Panc1 (cell line): ENCODE data around the gene MAP2K6. TPM values are rescaled to one million over a fixed set of nuclear protein-coding genes. Genes with fewer than 3 reads are reported as not detected.

ENCODE experiments used
- ATAC-seq: fragments of 200-7000 bp; cut with Tn5 transposase; 2 replicates; pipeline ENCODE4 v1.9.1; 2020; ENCODE audit warnings: mild to moderate bottlenecking, moderate library complexity
- BruUV-seq: library from RNA; stranded (reverse); fragments of 400-500 nt; replicated peaks from 2 replicates; lab custom pipeline; 2021; lab: Mats Ljungman, UMichigan
- CTCF ChIA-PET: fragments of 300-600 bp; sonication (Branson Sonifier 250); formaldehyde crosslinking; loops from one replicate; lab custom pipeline; 2022; ENCODE audit warnings: antibody characterized with exemption; lab: Charles Lee
- POLR2A ChIA-PET: fragments of 300-600 bp; sonication (Branson Sonifier 250); formaldehyde crosslinking; loops from one replicate; lab custom pipeline; 2022; ENCODE audit warnings: antibody characterized with exemption; lab: Charles Lee
- DNase-seq: peaks from one replicate; pipeline ENCODE4 v3.0.0-alpha.2; 2010; ENCODE audit warnings: low read depth, low spot score
- H3K27ac ChIP-seq: 2 replicates; pipeline ENCODE4 v1.5.1; 2011; ENCODE audit warnings: mild to moderate bottlenecking, low read length, inconsistent platforms
- H3K27me3 ChIP-seq: fragments of 200-500 bp; sonication (Bioruptor generic); 2 replicates; pipeline ENCODE4 v1.6.0; 2014; ENCODE audit warnings: low read length, inconsistent platforms; ENCODE audit not compliant: control insufficient read depth, insufficient read depth
- H3K36me3 ChIP-seq: fragments of 200-500 bp; sonication (Bioruptor generic); 2 replicates; pipeline ENCODE4 v1.5.1; 2014; ENCODE audit warnings: inconsistent platforms, mild to moderate bottlenecking, low read length, moderate library complexity; ENCODE audit not compliant: control insufficient read depth, insufficient read depth
- H3K4me1 ChIP-seq: 2 replicates; pipeline ENCODE4 v1.5.1; 2011; ENCODE audit warnings: inconsistent platforms, mild to moderate bottlenecking, low read length, moderate library complexity; ENCODE audit not compliant: control insufficient read depth, insufficient read depth
- H3K4me3 ChIP-seq, 2 experiments: 2 replicates each; pipeline ENCODE4 v1.5.1; 2011 to 2012; ENCODE audit warnings: low read depth in 2 of 2, low read length in 2 of 2, mild to moderate bottlenecking in 2 of 2, inconsistent platforms in 1 of 2, moderate library complexity in 1 of 2
- H3K9me3 ChIP-seq: fragments of 200-500 bp; sonication (Bioruptor generic); 2 replicates; pipeline ENCODE4 v1.5.1; 2014; ENCODE audit warnings: low read depth, mild to moderate bottlenecking, inconsistent platforms, low read length, moderate library complexity; ENCODE audit not compliant: control insufficient read depth, insufficient read depth
- CTCF ChIP-seq: fragments of 450-650 bp; IDR thresholded peaks from 2 replicates; pipeline ENCODE4 v1.5.1; 2017; ENCODE audit warnings: mild to moderate bottlenecking
- POLR2AphosphoS5 ChIP-seq: IDR thresholded peaks from 2 replicates; pipeline ENCODE4 v1.6.1; 2012; ENCODE audit warnings: mild to moderate bottlenecking, low read depth, low read length, moderate library complexity
- SIN3A ChIP-seq: IDR thresholded peaks from 2 replicates; pipeline ENCODE4 v1.6.1; 2012; ENCODE audit warnings: low read depth, mild to moderate bottlenecking, low read length, moderate library complexity, borderline replicate concordance; ENCODE audit not compliant: insufficient read depth
- TCF7L2 ChIP-seq: IDR thresholded peaks from 2 replicates; pipeline ENCODE4 v1.6.1; 2011; ENCODE audit warnings: mild to moderate bottlenecking, low read depth, low read length, inconsistent platforms
- in situ Hi-C: cut with HindIII; loops from 2 replicates; pipeline ENCODE4 v1.10.0; 2016; ENCODE audit warnings: low sequenced_read_pairs, low pct_unique_long_range_greater_than_20kb
- intact Hi-C: fragments of 100-400 bp; cut with micrococcal nuclease; formaldehyde crosslinking; loops from one replicate; pipeline ENCODE4 v1.10.0; 2022; ENCODE audit not compliant: unreplicated experiment
- total RNA-seq: library from RNA; stranded (reverse); gene quantifications from one replicate; pipeline ENCODE4 v1.2.1, GENCODE V29; 2021; ENCODE audit not compliant: unreplicated experiment
- TF ChIP-seq, protein P1 (sequence below), 2 experiments: IDR thresholded peaks; 2 replicates each; pipeline ENCODE4 v1.6.1; 2011 to 2012; ENCODE audit warnings: low read depth in 2 of 2, control low read depth in 1 of 2, low read length in 1 of 2, mild to moderate bottlenecking in 1 of 2, moderate library complexity in 1 of 2; ENCODE audit not compliant: insufficient read depth in 1 of 2

MAP2K6 gene
- total RNA-seq, 1 experiment from 2014 or later: 11.8 TPM

DNA sequence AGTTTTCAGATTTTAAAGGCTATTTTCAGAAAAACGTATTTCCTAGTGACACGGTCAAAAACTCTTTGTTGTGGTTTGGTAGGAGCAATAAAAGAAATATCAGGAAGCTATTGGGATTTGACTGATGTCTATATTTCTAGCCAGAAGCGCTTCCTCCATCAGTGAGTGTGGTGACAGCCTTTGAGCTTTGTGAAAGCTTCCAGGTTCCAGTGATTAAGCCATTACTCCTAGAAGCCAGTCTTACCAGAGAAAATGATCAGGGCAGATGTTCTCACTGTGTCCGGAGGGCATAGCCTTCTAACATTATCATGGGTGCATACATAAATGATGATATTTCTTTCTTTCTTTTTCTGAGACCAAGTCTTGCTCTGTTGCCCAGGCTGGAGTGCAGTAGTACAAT is 39.6 kb downstream of the MAP2K6 start:
- H3K36me3 ChIP-seq: no peaks in the 10 kb centered on the region
- in situ Hi-C loops: no loop called here
- intact Hi-C loops: no loop called here
- BruUV-seq: no TSS peak
- DNase-seq: no peak
- no peak overlapping the region for H3K4me3 ChIP-seq
- ChIA-PET POLR2A (no interaction called here), CTCF (no interaction called here)
- TF ChIP-seq POLR2AphosphoS5 (no peak), CTCF (no peak), SIN3A (no peak), TCF7L2 (no peak)
- TF ChIP-seq, protein P1, sequence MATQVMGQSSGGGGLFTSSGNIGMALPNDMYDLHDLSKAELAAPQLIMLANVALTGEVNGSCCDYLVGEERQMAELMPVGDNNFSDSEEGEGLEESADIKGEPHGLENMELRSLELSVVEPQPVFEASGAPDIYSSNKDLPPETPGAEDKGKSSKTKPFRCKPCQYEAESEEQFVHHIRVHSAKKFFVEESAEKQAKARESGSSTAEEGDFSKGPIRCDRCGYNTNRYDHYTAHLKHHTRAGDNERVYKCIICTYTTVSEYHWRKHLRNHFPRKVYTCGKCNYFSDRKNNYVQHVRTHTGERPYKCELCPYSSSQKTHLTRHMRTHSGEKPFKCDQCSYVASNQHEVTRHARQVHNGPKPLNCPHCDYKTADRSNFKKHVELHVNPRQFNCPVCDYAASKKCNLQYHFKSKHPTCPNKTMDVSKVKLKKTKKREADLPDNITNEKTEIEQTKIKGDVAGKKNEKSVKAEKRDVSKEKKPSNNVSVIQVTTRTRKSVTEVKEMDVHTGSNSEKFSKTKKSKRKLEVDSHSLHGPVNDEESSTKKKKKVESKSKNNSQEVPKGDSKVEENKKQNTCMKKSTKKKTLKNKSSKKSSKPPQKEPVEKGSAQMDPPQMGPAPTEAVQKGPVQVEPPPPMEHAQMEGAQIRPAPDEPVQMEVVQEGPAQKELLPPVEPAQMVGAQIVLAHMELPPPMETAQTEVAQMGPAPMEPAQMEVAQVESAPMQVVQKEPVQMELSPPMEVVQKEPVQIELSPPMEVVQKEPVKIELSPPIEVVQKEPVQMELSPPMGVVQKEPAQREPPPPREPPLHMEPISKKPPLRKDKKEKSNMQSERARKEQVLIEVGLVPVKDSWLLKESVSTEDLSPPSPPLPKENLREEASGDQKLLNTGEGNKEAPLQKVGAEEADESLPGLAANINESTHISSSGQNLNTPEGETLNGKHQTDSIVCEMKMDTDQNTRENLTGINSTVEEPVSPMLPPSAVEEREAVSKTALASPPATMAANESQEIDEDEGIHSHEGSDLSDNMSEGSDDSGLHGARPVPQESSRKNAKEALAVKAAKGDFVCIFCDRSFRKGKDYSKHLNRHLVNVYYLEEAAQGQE (IDR thresholded peaks at IDR 0.05; ENCODE audit: insufficient read depth in 1 of 2, low read depth in 2 of 2, low read length in 1 of 2): no peak
- no peaks in the 10 kb centered on the region for H3K9me3 ChIP-seq
- H3K27me3 ChIP-seq: no peaks in the 10 kb centered on the region
- H3K27ac ChIP-seq: no peak overlapping the region
- ATAC-seq: no peak
- no peaks in the 10 kb centered on the region for H3K4me1 ChIP-seq

- Histone ChIP-seq H3K4me1 (no peaks in the 10 kb centered on the region), H3K36me3 (no peaks in the 10 kb centered on the region), H3K4me3 (no peak overlapping the region), H3K27me3 (no peaks in the 10 kb centered on the region), H3K9me3 (no peaks in the 10 kb centered on the region), H3K27ac (0 out of 2 replicates have a peak overlapping the region, but pooled peaks have one; percentile 13)
- no peak for ATAC-seq
- DNase-seq: no peak
- POLR2A ChIA-PET: no interaction called here
- CTCF ChIA-PET: interaction anchor here (0.6 kb wide), 1 partner anchor 44 kb away, joined by 5 read pairs; no protein-coding TSS in a partner anchor
- no TSS peak for BruUV-seq
- intact Hi-C loops: no loop called here
- TF ChIP-seq CTCF: no peak
- TF ChIP-seq, protein P1 (IDR thresholded peaks at IDR 0.05; ENCODE audit: insufficient read depth in 1 of 2, low read depth in 2 of 2, low read length in 1 of 2): no peak
- TF ChIP-seq POLR2AphosphoS5: no peak
- no peak for TF ChIP-seq SIN3A
- TF ChIP-seq TCF7L2: no peak
- in situ Hi-C loops: no loop called here
Observed at GRCh38 chr17:69455040-69455439, 40.5 kb downstream of the MAP2K6 start.
